Measurements from ENCODE around the gene TNIK.

GRCh38 chr3:171371354-171371753 is 88.9 kb downstream of the TNIK start:
- no peak for TF ChIP-seq POLR2A (IDR thresholded peaks at IDR 0.05)
- TF ChIP-seq CTCF (IDR thresholded peaks at IDR 0.05): no peak

Measured in uterus (tissue), 2 donors.